HG02678 (cell line): Measurements from ENCODE around the gene SYNE1.

Source experiments
- ATAC-seq: cut with Tn5 transposase; IDR thresholded peaks from one replicate; pipeline ENCODE4 v1.9.1; 2021; ENCODE audit warnings: mild to moderate bottlenecking, moderate library complexity; ENCODE audit not compliant: unreplicated experiment

SYNE1 gene

GRCh38 chr6:152380993-152381898, 255.9 kb downstream of the SYNE1 start:
- ATAC-seq: no peak

GRCh38 chr6:152380351-152380767, 256.8 kb downstream of the SYNE1 start:
- ATAC-seq: no peak

GRCh38 chr6:152379423-152379822, 257.7 kb downstream of the SYNE1 start:
- no peak for ATAC-seq

GRCh38 chr6:152378169-152378568, 259.0 kb downstream of the SYNE1 start:
- no peak for ATAC-seq

- ATAC-seq: no peak
Measured at GRCh38 chr6:152375197-152375596, 262.0 kb downstream of the SYNE1 start.

GRCh38 chr6:152372945-152373344, 264.2 kb downstream of the SYNE1 start:
- no peak for ATAC-seq

- ATAC-seq: no peak
Measured at GRCh38 chr6:152371775-152372174, 265.4 kb downstream of the SYNE1 start.

GRCh38 chr6:152368751-152369624, 268.2 kb downstream of the SYNE1 start:
- ATAC-seq: no peak

- ATAC-seq: no peak
Measured at GRCh38 chr6:152364866-152365265, 272.3 kb downstream of the SYNE1 start.

GRCh38 chr6:152360034-152360433, 277.1 kb downstream of the SYNE1 start:
- ATAC-seq: no peak

- ATAC-seq: peak; percentile 69
Measured at GRCh38 chr6:152356662-152357061, 280.5 kb downstream of the SYNE1 start.

- ATAC-seq: no peak
Measured at GRCh38 chr6:152356016-152356415, 281.1 kb downstream of the SYNE1 start.

- no peak for ATAC-seq
Measured at GRCh38 chr6:152355166-152355565, 282.0 kb downstream of the SYNE1 start.

- ATAC-seq: no peak
Measured at GRCh38 chr6:152353440-152353839, 283.7 kb downstream of the SYNE1 start.

- ATAC-seq: no peak
Measured at GRCh38 chr6:152351742-152352141, 285.4 kb downstream of the SYNE1 start.

- ATAC-seq: no peak
Measured at GRCh38 chr6:152351110-152351509, 286.1 kb downstream of the SYNE1 start.

GRCh38 chr6:152348116-152348515, 289.0 kb downstream of the SYNE1 start:
- no peak for ATAC-seq

- no peak for ATAC-seq
Measured at GRCh38 chr6:152343735-152344360, 293.3 kb downstream of the SYNE1 start.

GRCh38 chr6:152341596-152341995, 295.6 kb downstream of the SYNE1 start:
- no peak for ATAC-seq

- peak; percentile 96 for ATAC-seq
Measured at GRCh38 chr6:152338335-152339125, 298.6 kb downstream of the SYNE1 start.
